Parathyroid adenoma (tissue), 2 donors: Measurements from ENCODE around the gene SH3BGR.

Source experiments
- H2AFZ ChIP-seq: fragments of 300-600 bp; sonication (generic); one replicate; pipeline ENCODE4 v1.7.0; 2017; ENCODE audit warnings: antibody characterized with exemption, mild to moderate bottlenecking
- H3K27ac ChIP-seq: fragments of 300-600 bp; sonication (generic); one replicate; pipeline ENCODE4 v1.7.0; 2017
- H3K27me3 ChIP-seq: fragments of 300-600 bp; sonication (generic); one replicate; pipeline ENCODE4 v1.7.0; 2017; ENCODE audit warnings: low read length; ENCODE audit not compliant: control insufficient read depth, insufficient read depth
- H3K36me3 ChIP-seq: fragments of 300-600 bp; sonication (generic); one replicate; pipeline ENCODE4 v1.7.0; 2017; ENCODE audit warnings: low read length; ENCODE audit not compliant: control insufficient read depth, insufficient read depth
- H3K4me1 ChIP-seq: fragments of 300-600 bp; sonication (generic); one replicate; pipeline ENCODE4 v1.7.0; 2017; ENCODE audit warnings: control low read depth
- H3K4me2 ChIP-seq: fragments of 300-600 bp; sonication (generic); one replicate; pipeline ENCODE4 v1.7.0; 2017; ENCODE audit warnings: low read length
- H3K4me3 ChIP-seq: fragments of 300-600 bp; sonication (generic); one replicate; pipeline ENCODE4 v1.7.0; 2017; ENCODE audit warnings: low read depth, low read length
- H3K79me2 ChIP-seq: fragments of 300-600 bp; sonication (generic); one replicate; pipeline ENCODE4 v1.7.0; 2017; ENCODE audit warnings: control low read depth
- H3K9ac ChIP-seq: fragments of 300-600 bp; sonication (generic); one replicate; pipeline ENCODE4 v1.7.0; 2017; ENCODE audit warnings: mild to moderate bottlenecking
- H3K9me3 ChIP-seq: fragments of 300-600 bp; sonication (generic); one replicate; pipeline ENCODE4 v1.7.0; 2017; ENCODE audit warnings: low read length; ENCODE audit not compliant: control insufficient read depth
- CTCF ChIP-seq: fragments of 300-600 bp; sonication (generic); IDR thresholded peaks from one replicate; pipeline ENCODE4 v1.7.0; 2017; ENCODE audit warnings: antibody characterized with exemption, mild to moderate bottlenecking
- donor health status: primary hyperparathyroidism.

The SH3BGR gene

GRCh38 chr21:39452207-39452969, 618 bp downstream of the SH3BGR start:
- Histone ChIP-seq H3K4me3 (no peak overlapping the region), H3K9me3 (no peaks in the 10 kb centered on the region), H3K27me3 (no peaks in the 10 kb centered on the region), H3K27ac (no peak overlapping the region), H3K79me2 (no peaks in the 10 kb centered on the region), H3K9ac (no peak overlapping the region), H3K36me3 (no peaks in the 10 kb centered on the region), H3K4me2 (no peak overlapping the region), H3K4me1 (no peaks in the 10 kb centered on the region), H2AFZ (no peak overlapping the region)
- no peak for TF ChIP-seq CTCF

DNA sequence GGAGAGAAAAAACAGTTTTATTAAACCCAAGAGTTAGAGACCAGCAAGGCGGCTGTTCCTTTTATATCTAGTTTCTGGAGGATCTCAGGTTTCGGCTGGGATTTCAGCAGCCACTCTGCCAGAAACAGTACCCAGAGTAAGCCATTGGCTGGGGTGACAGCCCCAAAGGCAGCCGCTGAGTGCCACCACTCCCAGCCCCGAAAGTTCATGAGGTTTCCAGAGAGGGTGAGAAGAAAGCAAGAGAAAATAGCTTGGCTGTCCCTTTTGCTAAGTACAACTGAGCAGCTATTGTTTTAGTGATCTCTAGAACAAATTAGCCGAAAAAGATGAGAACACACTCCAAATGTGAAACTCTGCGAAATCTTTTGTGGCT, 1.2 kb downstream of the SH3BGR start:
- Histone ChIP-seq H3K4me3 (no peak overlapping the region), H3K9ac (no peak overlapping the region)
- TF ChIP-seq CTCF = no peak

DNA sequence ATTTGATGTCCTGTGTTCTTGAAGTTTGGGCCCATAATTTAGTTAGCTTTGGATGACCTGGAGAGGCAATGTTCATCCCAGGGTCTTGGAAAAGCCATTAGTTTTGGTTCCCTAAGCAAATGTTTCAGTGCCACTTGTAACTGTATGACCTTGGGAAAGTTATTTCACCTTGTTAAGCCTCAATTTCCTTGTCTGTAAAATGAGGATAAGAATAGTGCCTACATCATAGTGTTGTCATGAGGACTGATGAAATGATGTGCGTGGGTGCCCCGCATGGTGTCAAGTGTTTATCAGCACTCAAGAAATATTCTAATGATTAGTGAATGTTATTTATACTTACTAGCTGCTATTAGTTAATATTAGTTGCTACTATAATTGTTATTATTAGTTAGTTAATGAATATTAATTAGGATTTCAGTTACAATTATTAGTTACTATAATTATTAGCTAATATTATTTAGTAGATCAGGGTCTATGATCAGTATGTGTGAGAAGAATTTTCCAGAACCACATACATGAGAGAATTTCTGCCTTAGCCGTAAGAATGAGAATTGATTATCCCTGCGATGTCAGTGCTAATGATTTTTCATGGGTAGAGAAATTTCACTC, 1.9 kb downstream of the SH3BGR start:
- no peak overlapping the region for H3K4me3 ChIP-seq
- no peak overlapping the region for H3K4me2 ChIP-seq
- H3K9ac ChIP-seq = no peak overlapping the region
- no peaks in the 10 kb centered on the region for H3K79me2 ChIP-seq
- no peaks in the 10 kb centered on the region for H3K27me3 ChIP-seq
- no peak overlapping the region for H3K27ac ChIP-seq
- no peaks in the 10 kb centered on the region for H3K4me1 ChIP-seq
- no peak overlapping the region for H2AFZ ChIP-seq
- H3K36me3 ChIP-seq = no peaks in the 10 kb centered on the region
- H3K9me3 ChIP-seq = no peaks in the 10 kb centered on the region
- TF ChIP-seq CTCF = no peak

More for the DNA sequence above, 1.2 kb downstream of the SH3BGR start:
- no peaks in the 10 kb centered on the region for H3K36me3 ChIP-seq
- H3K9me3 ChIP-seq = no peaks in the 10 kb centered on the region
- no peaks in the 10 kb centered on the region for H3K4me1 ChIP-seq
- H3K27me3 ChIP-seq = no peaks in the 10 kb centered on the region
- H3K4me2 ChIP-seq = no peak overlapping the region
- H3K79me2 ChIP-seq = no peaks in the 10 kb centered on the region
- H2AFZ ChIP-seq = no peak overlapping the region
- H3K27ac ChIP-seq = no peak overlapping the region

DNA sequence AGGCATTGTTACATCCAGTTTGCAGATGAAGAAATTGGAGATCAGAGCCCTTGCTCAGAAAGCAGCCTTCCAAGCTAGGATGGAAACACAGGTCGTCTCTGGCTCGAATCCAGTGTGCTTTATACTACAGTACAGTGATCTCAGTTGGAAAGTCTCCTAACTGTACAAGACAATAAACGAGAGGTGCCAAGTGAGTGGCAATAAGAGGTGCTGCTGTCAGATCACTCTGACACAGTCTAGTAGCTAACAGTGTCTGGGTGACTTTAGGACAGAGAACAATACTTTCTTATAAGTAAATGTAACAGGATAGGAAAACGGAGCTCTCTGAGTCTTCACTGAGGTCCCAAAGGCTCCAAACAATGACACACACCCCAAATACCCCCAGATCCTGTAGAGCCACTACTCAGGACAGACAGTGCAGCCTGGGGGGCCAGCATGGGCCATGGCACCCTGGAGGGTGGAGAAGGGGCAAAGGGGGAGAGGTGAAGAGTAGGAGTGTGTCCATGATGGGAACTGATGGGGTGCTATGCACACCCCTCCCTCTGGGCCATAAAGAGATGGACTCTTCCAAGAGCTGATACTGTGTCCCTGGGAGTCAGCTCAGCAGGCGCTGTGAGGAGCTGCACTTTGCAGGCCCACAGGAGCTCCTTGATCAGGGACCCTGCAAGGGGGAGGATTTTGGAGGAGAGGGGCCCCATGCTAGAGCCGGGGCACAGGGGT, 3.3 kb downstream of the SH3BGR start:
- Histone ChIP-seq H3K36me3 (no peaks in the 10 kb centered on the region), H3K27me3 (no peaks in the 10 kb centered on the region), H3K9me3 (no peaks in the 10 kb centered on the region), H3K4me2 (no peak overlapping the region), H3K4me1 (no peaks in the 10 kb centered on the region), H3K27ac (no peak overlapping the region), H2AFZ (no peak overlapping the region), H3K9ac (no peak overlapping the region), H3K79me2 (no peaks in the 10 kb centered on the region), H3K4me3 (no peak overlapping the region)
- TF ChIP-seq CTCF = no peak
